HG03520 (cell line): ENCODE results near the gene CNTNAP4.
A peak's percentile ranks its signal among the peaks of the same experiment; 100 is the strongest.

ENCODE experiments used
- ATAC-seq: cut with Tn5 transposase; IDR thresholded peaks from one replicate; pipeline ENCODE4 v1.9.1; 2021; ENCODE audit warnings: mild to moderate bottlenecking, moderate library complexity; ENCODE audit not compliant: unreplicated experiment

The CNTNAP4 gene

GRCh38 chr16:76574651-76575050 is 297.4 kb downstream of the CNTNAP4 start:
- no peak for ATAC-seq

DNA sequence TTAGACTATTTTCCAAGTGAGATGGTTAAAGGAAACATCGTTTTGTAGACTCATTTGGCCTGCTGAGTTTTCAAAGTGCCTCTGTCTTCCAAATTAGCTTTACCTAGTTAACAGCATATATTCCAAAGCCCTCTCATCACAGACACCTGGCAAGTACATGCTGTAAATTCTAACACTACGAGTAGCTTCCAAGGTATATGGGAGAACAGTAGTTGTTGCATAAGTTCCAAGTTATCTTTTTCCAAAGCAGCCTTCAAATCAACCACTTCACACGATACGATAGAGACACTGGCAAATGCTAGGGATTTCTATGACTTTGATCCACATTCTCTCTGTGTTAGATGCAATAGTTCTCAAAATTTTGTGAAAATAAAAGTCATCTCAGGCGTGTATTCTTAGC is 299.3 kb downstream of the CNTNAP4 start:
- ATAC-seq, result no peak

GRCh38 chr16:76577003-76577402 is 299.8 kb downstream of the CNTNAP4 start:
- ATAC-seq, result peak; percentile 58

- ATAC-seq, result no peak
Measured at GRCh38 chr16:76579277-76579922, 302.2 kb downstream of the CNTNAP4 start.

GRCh38 chr16:76583466-76583865 is 306.3 kb downstream of the CNTNAP4 start:
- ATAC-seq, result no peak

GRCh38 chr16:76583945-76584344 is 306.7 kb downstream of the CNTNAP4 start:
- no peak for ATAC-seq

GRCh38 chr16:76598498-76598897 is 321.3 kb downstream of the CNTNAP4 start:
- no peak for ATAC-seq

- ATAC-seq, result no peak
Measured at GRCh38 chr16:76607317-76607716, 330.1 kb downstream of the CNTNAP4 start.
